Activated CD4-positive, alpha-beta T cell treated with anti-CD3 and anti-CD28 coated beads for 4 hours (primary cell): ENCODE measurements around the gene PRDM9.
"Not testable (repeated sequence)": the region's sequence is repeated elsewhere in the genome, so short reads cannot be mapped to it uniquely, and the experiment has no call there.

Experiments used
- DNase-seq, 2 donors: peaks; one replicate each; pipeline ENCODE4 v3.0.0-alpha.2; 2020

Gene PRDM9

DNA sequence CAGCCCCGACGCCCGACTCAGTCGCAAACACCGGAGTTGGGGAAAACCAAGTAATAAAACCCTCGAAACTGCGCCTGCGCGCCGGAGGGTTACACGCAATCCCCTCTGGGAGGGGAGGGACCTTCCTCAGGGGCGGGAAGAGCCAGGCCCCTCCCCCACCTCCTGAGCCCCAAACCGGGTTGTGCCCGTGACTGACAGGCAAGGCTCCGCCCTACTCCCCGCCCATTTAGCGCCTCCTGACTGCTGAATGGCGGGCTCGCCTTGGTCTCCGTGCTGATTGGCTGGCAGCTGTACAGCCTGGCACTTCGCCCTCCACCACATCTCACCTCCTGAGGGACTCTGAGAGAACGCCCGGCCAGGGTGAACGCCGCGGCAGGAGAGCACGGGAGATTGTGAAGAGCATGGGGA lies at the start of gene PRDM9:
PRDM9 (plus strand) TSS at position 332 of the 408 bp plus-strand sequence. CDS start 1,425 bp downstream, outside the sequence.
- DNase-seq: no peak

- DNase-seq: no peak
These were observed 49.6 kb upstream of the PRDM9 start for GRCh38 chr5:23457780-23458179.

- DNase-seq: no peak
These were observed 48.2 kb upstream of the PRDM9 start for GRCh38 chr5:23459214-23459613.

DNA sequence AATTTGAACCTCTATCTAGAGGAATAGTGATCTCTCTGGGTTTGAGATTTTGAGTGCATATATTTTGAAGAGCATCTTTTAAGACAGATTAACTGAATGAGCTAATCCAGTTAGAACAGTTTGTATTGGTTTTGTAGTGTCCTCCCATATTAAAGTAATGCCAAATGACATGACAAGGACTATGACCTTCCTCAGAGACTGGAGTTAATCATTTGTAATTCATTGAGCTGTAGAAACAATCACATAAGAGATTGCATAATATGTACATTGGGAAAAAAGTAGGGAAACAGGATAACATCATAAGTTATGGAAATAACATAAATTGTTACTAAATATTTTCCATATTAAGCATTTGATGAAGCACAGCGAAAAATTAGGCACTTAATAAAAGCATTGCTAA lies 45.8 kb upstream of the PRDM9 start:
- no peak for DNase-seq

DNA sequence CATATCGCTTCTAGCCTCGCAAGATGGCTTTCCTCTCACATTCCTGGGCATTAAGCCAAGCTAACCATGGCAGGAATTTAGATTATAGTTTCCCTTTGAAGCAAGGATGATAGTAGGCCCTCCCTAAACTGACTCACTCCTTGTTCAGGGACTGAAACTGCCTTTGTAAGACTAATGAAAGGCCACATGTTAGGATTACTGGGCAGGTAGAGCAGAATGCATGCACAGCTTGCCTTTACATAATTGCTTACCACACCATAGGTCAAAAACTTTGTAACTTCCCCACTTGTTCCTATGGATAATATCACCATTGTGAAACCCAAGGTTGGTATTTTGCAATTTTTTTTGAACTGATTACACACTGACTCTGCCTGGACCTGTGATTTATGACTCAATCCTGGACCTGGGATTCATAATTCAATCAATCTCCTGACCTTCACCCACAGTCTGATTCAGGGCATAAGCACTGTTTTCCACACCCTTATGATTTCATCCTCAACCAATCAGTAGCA lies 41.0 kb upstream of the PRDM9 start:
- DNase-seq: no peak

DNA sequence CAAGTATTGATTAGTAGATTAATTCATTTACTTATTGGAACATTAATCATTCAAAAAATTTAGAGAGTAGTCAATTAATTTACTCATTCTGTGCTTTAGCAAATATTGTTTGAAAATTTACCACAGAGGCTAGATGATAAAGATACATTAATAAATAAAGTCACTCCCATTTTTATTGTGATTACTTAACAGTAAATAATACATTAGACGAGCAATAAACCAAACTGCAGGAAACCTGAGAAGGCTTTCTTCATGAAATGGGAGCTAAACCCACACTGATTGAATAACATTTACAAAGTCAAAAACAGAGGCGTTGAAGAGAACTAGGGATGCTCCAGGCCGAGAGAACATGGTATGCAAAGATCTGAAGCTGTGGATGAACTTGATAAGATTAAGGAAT lies 38.8 kb upstream of the PRDM9 start:
- no peak for DNase-seq

DNA sequence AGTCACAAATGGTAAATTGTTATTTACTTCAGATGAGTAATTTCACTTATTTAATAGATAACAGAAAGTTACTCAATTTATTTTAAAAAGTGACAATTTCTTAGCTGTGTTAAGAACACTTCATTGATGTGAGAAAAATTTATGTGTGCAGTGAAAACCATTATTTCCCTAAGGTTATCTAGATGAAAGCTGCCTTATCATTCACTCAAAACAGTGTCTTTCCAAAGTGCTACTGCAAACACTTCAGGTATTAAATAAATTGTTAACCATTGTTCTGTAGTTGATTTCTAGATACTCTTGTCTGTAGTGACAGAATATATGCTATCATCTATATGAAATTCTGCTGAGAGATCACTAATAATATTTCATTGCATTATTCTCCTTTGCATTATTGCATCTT lies 33.5 kb upstream of the PRDM9 start:
- DNase-seq: no peak

GRCh38 chr5:23474315-23474714 lies 33.1 kb upstream of the PRDM9 start:
- DNase-seq: no peak

DNA sequence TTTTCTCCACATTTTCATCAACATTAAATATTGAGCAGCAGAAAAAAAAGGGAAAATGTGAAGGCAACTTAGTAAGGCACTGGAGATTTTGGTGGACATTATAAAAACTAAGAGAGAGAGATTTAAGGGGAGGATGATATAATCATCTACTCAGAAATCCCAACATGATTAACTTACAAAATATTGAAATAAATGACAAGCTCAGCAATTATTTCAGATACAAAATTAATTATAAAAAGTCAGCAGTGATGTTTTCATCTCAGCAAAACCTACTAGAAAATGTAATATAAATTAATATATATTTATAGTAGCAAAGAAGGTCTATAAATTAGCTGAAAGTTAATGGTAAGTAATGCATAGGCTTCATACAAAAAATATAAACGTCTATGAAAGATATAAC lies 30.8 kb upstream of the PRDM9 start:
- no peak for DNase-seq

- no peak for DNase-seq
These were observed 24.8 kb upstream of the PRDM9 start for GRCh38 chr5:23482642-23483041.

GRCh38 chr5:23483090-23483489 lies 24.3 kb upstream of the PRDM9 start:
- DNase-seq: no peak

GRCh38 chr5:23484096-23484495 lies 23.3 kb upstream of the PRDM9 start:
- no peak for DNase-seq

DNA sequence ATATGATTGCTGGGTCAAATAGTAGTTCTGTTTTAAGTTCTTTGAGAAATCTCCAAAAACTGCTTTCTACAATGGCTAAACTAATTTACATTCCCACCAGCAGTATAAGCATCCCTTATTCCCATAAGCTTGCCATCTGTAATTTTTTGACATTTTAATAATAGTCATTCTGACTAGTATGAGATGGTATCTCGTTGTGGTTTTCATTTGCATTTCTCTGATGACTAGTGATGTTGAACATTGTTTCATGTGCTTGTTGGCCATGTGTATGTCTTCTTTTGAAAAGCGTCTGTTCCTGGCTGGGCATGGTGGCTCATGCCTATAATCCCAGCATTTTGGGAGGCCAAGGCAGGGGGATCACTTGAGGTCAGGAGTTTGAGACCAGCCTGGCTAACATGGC lies 21.2 kb upstream of the PRDM9 start:
- DNase-seq: not testable (repeated sequence)

DNA sequence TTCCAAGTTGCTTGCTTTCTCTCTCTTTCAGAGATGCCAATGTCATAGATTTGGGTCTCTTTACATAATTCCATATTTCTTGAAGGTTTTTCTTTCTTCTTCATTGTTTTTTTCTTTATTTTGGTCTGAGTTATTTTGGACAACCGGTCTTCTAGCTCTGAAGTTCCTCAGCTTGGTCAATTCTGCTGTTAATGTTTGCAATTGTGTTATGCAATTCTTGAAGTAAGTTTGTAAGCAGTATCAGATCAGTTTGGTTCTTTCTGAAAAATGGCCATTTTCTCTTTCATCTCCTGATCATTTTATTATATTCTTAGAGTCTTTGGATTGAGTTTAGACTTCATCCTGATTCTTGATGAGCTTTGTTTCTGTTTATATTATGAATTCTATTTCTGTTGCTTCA lies 16.4 kb upstream of the PRDM9 start:
- DNase-seq: no peak

DNA sequence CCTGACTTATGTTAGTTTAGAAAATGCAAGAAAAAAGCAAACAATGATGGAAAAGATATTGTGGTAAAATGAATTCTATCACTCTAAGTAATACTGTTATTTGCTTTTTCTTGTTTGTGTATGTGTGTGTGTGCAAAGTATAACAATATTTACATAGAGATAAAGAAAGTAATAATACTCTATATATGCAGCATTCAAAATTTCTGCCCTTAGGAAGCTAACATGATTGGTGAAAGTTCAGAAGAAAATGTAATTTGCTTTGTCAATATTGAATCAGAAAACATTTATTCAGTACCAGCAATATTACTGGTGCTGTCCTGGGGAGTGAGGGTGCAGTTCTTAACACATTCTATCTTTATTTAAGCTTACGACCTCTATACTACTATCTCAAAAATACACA lies 12.9 kb upstream of the PRDM9 start:
- no peak for DNase-seq

GRCh38 chr5:23496576-23496975 lies 10.8 kb upstream of the PRDM9 start:
- no peak for DNase-seq

GRCh38 chr5:23506329-23507236 lies 826 bp upstream of the PRDM9 start:
- no peak for DNase-seq

- not testable (repeated sequence) for DNase-seq
These were observed 3.0 kb downstream of the PRDM9 start for GRCh38 chr5:23510434-23510833.

GRCh38 chr5:23522553-23522952 lies 15.1 kb downstream of the PRDM9 start:
- DNase-seq: no peak

- no peak for DNase-seq
These were observed 15.6 kb downstream of the PRDM9 start for GRCh38 chr5:23523031-23523430.

DNA sequence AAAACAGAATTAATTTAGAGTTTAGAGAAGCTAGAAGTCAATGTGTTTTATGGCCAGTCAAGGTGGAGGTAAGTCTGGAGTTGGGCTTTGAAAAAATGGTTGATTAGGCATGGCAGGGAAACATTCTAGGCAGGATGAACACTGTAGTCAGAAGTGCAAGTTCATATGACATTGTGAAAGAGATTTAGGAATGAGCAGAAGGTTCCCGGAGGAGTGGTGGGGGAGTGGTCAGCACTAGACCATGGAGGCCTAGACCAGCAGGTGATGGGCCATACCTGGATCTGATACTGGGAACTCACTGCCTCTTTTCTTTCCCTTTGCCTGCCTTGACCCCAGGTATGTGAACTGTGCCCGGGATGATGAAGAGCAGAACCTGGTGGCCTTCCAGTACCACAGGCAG lies 16.6 kb downstream of the PRDM9 start:
- DNase-seq: no peak

DNA sequence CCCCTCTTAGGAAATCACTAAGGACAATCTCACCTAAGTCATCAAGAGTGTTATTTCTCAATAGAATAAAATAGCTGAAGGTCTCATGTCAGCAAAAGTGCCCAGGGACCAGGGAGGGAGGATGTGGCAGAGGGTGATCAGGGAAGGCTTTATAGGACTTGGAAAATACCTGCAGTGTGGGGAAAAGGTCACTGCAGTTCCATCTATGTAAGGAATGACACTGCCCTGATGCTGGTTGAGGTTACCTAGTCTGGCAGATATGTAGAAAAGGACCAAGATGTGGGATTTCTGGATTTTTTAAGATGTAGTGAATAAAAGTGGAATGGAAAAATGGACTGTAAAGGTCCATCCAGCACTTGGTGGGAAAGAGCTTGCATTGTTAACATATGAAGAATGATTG lies 18.3 kb downstream of the PRDM9 start:
- no peak for DNase-seq

- DNase-seq: not testable (repeated sequence)
These were observed 19.2 kb downstream of the PRDM9 start for GRCh38 chr5:23526616-23527015.

GRCh38 chr5:23527216-23527920 lies 20.0 kb downstream of the PRDM9 start:
- not testable (repeated sequence) for DNase-seq
